ENCODE data around the gene PRR12. TPM values are rescaled to one million over a fixed set of nuclear protein-coding genes. Genes with fewer than 3 reads are reported as not detected.

PRR12 gene, protein sequence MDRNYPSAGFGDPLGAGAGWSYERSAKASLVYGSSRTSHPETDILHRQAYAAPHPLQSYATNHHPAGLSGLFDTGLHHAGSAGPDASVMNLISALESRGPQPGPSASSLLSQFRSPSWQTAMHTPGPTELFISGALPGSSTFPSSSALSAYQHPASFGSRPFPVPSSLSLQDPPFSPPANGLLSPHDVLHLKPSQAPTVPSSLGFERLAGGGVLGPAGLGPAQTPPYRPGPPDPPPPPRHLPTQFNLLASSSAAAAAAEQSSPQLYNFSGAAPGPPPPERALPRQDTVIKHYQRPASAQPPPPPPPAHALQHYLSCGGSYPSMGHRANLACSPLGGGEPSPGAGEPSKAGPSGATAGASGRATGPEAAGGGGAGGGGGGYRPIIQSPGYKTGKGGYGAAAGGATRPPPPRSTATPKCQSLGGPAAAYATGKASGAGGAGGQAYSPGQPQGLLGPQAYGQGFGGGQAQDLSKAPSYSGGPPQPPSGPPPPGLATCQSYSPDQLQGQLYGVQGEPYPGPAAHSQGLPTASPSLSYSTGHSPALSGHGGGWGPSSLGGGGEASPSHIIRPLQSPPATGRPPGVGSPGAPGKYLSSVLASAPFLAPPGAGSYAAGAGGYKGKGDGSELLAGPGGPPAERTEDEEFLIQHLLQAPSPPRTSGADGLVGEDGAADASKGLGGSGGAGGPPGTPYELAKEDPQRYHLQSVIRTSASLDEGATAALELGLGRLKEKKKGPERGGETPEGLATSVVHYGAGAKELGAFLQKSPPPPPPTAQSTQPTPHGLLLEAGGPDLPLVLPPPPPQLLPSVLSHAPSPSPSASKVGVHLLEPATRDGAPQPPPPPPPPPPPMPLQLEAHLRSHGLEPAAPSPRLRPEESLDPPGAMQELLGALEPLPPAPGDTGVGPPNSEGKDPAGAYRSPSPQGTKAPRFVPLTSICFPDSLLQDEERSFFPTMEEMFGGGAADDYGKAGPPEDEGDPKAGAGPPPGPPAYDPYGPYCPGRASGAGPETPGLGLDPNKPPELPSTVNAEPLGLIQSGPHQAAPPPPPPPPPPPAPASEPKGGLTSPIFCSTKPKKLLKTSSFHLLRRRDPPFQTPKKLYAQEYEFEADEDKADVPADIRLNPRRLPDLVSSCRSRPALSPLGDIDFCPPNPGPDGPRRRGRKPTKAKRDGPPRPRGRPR (N-terminal part only)
- total RNA-seq, result 10 to 100 TPM; 32.8 to 33.1 TPM
- 15.7 TPM for polyA plus RNA-seq (ENCODE audit: insufficient read depth, low read depth, low replicate concordance)
- long read RNA-seq, donor 1, partial matches to known transcripts, result 17 of 18 reads
- long read RNA-seq, donor 1, other reads (novel, unspliced or antisense), result 0 of 18 reads
- long read RNA-seq, donor 2, partial matches to known transcripts, result 24 of 24 reads
- long read RNA-seq, donor 2, other reads (novel, unspliced or antisense), result 0 of 24 reads

- H3K27ac ChIP-seq, result peak within 1 kb of the TSS; percentile 20 to 91
- no peaks in the 10 kb centered on the region for H3K27me3 ChIP-seq
- H3K4me3 ChIP-seq, result peak within 1 kb of the TSS; percentile 76 to 90
- no peaks in the 10 kb centered on the region for H3K36me3 ChIP-seq (ENCODE audit: low read depth, missing control alignments)
- no peaks in the 10 kb centered on the region for H3K9me3 ChIP-seq
- peak; percentile 59 for DNase-seq
- 1% methylated on average over 21 to 44 of the region's 66 CpGs for WGBS, 2 donors
- TF ChIP-seq CTCF (IDR thresholded peaks at IDR 0.05) (no peak), POLR2A (IDR thresholded peaks at IDR 0.05) (no peak)
- H3K4me1 ChIP-seq, result peaks cover 18% of the 10 kb centered on the region
- intact Hi-C loops (cut with DNase I; ENCODE audit: low total_unique reads), result no loop called here
Measured at GRCh38 chr19:49590971-49591730, at the start of gene PRR12. PRR12 (plus strand) TSS chr19:49591182; CDS start chr19:49591655, 473 bp downstream.

DNA sequence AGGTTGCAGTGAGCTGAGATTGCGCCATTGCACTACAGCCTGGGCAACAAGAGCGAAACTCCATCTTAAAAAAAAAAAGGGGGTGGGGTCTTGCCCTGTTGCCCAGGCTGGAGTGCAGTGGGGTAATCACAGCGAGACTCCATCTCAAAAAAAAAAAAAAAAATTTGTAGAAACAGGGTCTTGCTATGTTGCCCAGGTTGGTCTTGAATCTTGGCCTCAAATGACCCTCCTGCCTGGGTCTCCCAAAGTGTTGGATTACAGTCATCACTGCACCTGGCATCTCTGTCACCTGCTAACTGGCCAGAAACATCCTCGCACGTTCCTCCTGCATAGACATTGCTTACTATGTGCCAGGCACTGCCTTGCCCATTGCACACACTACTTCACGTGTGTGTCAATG is 49.1 kb upstream of the PRR12 start:
- H3K27ac ChIP-seq, result no peak overlapping the region
- DNase-seq, result no peak
- no peaks in the 10 kb centered on the region for H3K9me3 ChIP-seq
- H3K27me3 ChIP-seq, result no peaks in the 10 kb centered on the region
- TF ChIP-seq POLR2A (IDR thresholded peaks at IDR 0.05), result no peak
- no peak for TF ChIP-seq CTCF (IDR thresholded peaks at IDR 0.05)
- intact Hi-C loops (cut with DNase I; ENCODE audit: low total_unique reads), result no loop called here
- peaks cover 1% of the 10 kb centered on the region for H3K4me1 ChIP-seq
- H3K36me3 ChIP-seq (ENCODE audit: low read depth, missing control alignments), result no peaks in the 10 kb centered on the region
- H3K4me3 ChIP-seq, result no peak overlapping the region
- WGBS, 2 donors, result 88 to 93% methylated on average over 6 of the region's 6 CpGs

DNA sequence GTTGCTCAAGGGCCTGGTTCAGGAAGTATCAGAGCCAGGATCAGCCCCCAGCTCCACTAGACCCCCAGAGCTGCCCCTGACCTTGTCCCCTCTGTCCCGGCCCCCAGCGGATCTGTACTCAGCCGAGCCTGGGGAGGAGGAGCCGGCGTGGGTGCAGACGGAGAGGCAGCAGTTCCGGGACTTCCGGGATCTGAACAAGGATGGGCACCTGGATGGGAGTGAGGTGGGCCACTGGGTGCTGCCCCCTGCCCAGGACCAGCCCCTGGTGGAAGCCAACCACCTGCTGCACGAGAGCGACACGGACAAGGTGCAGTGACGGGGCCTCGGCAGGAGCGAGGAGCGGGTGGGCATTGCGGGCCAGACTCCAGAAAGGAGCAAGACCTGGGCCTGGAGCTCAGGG is 48.5 kb upstream of the PRR12 start:
- no peaks in the 10 kb centered on the region for H3K36me3 ChIP-seq (ENCODE audit: low read depth, missing control alignments)
- H3K27me3 ChIP-seq, result no peaks in the 10 kb centered on the region
- peaks cover 5% of the 10 kb centered on the region for H3K4me1 ChIP-seq
- WGBS, 2 donors, result 89 to 94% methylated on average over 9 to 16 of the region's 16 CpGs
- no peak for DNase-seq
- H3K4me3 ChIP-seq, result no peak overlapping the region
- intact Hi-C loops (cut with DNase I; ENCODE audit: low total_unique reads), result no loop called here
- no peaks in the 10 kb centered on the region for H3K9me3 ChIP-seq
- no peak overlapping the region for H3K27ac ChIP-seq
- TF ChIP-seq POLR2A (IDR thresholded peaks at IDR 0.05) (no peak), CTCF (IDR thresholded peaks at IDR 0.05) (no peak)

DNA sequence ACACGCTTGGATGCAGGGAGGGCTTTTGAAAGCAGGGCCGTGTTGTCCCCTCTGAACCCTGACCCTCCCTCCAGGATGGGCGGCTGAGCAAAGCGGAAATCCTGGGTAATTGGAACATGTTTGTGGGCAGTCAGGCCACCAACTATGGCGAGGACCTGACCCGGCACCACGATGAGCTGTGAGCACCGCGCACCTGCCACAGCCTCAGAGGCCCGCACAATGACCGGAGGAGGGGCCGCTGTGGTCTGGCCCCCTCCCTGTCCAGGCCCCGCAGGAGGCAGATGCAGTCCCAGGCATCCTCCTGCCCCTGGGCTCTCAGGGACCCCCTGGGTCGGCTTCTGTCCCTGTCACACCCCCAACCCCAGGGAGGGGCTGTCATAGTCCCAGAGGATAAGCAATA is 48.0 kb upstream of the PRR12 start:
- Histone ChIP-seq H3K4me1 (peaks cover 5% of the 10 kb centered on the region), H3K9me3 (no peaks in the 10 kb centered on the region), H3K36me3 (ENCODE audit: low read depth, missing control alignments) (no peaks in the 10 kb centered on the region), H3K27me3 (no peaks in the 10 kb centered on the region), H3K4me3 (no peak overlapping the region), H3K27ac (no peak overlapping the region)
- intact Hi-C loops (cut with DNase I; ENCODE audit: low total_unique reads), result no loop called here
- WGBS, 2 donors, result 90 to 91% methylated on average over 13 to 14 of the region's 14 CpGs
- DNase-seq, result no peak
- no peak for TF ChIP-seq CTCF (IDR thresholded peaks at IDR 0.05)
- TF ChIP-seq POLR2A (IDR thresholded peaks at IDR 0.05), result no peak
